ENCODE measurements around the gene SLC2A13.

SLC2A13 gene

GRCh38 chr12:39780913-39781446 is 324.9 kb downstream of the SLC2A13 start:
- Histone ChIP-seq H3K9me3 (ENCODE audit: control insufficient read depth, insufficient read depth, low read length) (no peaks in the 10 kb centered on the region; the same call in 1 of the 2 replicates), H3K4me3 (ENCODE audit: low read depth, low read length) (no peak overlapping the region), H3K4me1 (ENCODE audit: control insufficient read depth, insufficient read depth, low read length) (no peaks in the 10 kb centered on the region), H3K36me3 (ENCODE audit: control insufficient read depth, insufficient read depth, low read length) (no peaks in the 10 kb centered on the region), H3K27ac (ENCODE audit: low read depth, low read length) (no peak overlapping the region), H3K9ac (ENCODE audit: low read depth, low read length) (no peak overlapping the region), H3K27me3 (ENCODE audit: control insufficient read depth, insufficient read depth, low read length) (no peaks in the 10 kb centered on the region)

- Histone ChIP-seq H3K4me3 (ENCODE audit: low read depth, low read length) (no peak overlapping the region), H3K36me3 (ENCODE audit: control insufficient read depth, insufficient read depth, low read length) (no peaks in the 10 kb centered on the region), H3K4me1 (ENCODE audit: control insufficient read depth, insufficient read depth, low read length) (no peaks in the 10 kb centered on the region), H3K9ac (ENCODE audit: low read depth, low read length) (no peak overlapping the region), H3K27me3 (ENCODE audit: control insufficient read depth, insufficient read depth, low read length) (no peaks in the 10 kb centered on the region), H3K27ac (ENCODE audit: low read depth, low read length) (no peak overlapping the region), H3K9me3 (ENCODE audit: control insufficient read depth, insufficient read depth, low read length) (no peaks in the 10 kb centered on the region; the same call in 1 of the 2 replicates)
Measured at GRCh38 chr12:39780411-39780912, 325.4 kb downstream of the SLC2A13 start.

GRCh38 chr12:39779768-39780340 is 326.0 kb downstream of the SLC2A13 start:
- Histone ChIP-seq H3K9me3 (ENCODE audit: control insufficient read depth, insufficient read depth, low read length) (no peaks in the 10 kb centered on the region; the same call in 1 of the 2 replicates), H3K4me1 (ENCODE audit: control insufficient read depth, insufficient read depth, low read length) (no peaks in the 10 kb centered on the region), H3K4me3 (ENCODE audit: low read depth, low read length) (no peak overlapping the region)

GRCh38 chr12:39777465-39777864 is 328.4 kb downstream of the SLC2A13 start:
- no peak overlapping the region for H3K9ac ChIP-seq (ENCODE audit: low read depth, low read length)
- no peaks in the 10 kb centered on the region for H3K4me1 ChIP-seq (ENCODE audit: control insufficient read depth, insufficient read depth, low read length)
- no peaks in the 10 kb centered on the region for H3K27me3 ChIP-seq (ENCODE audit: control insufficient read depth, insufficient read depth, low read length)

More at GRCh38 chr12:39779768-39780340, 326.0 kb downstream of the SLC2A13 start:
- H3K27me3 ChIP-seq (ENCODE audit: control insufficient read depth, insufficient read depth, low read length): no peaks in the 10 kb centered on the region
- H3K9ac ChIP-seq (ENCODE audit: low read depth, low read length): no peak overlapping the region
- H3K36me3 ChIP-seq (ENCODE audit: control insufficient read depth, insufficient read depth, low read length): no peaks in the 10 kb centered on the region
- H3K27ac ChIP-seq (ENCODE audit: low read depth, low read length): no peak overlapping the region

GRCh38 chr12:39773266-39773665 is 332.6 kb downstream of the SLC2A13 start:
- Histone ChIP-seq H3K4me3 (ENCODE audit: low read depth, low read length) (no peak overlapping the region), H3K27ac (ENCODE audit: low read depth, low read length) (no peak overlapping the region), H3K36me3 (ENCODE audit: control insufficient read depth, insufficient read depth, low read length) (no peaks in the 10 kb centered on the region), H3K9me3 (ENCODE audit: control insufficient read depth, insufficient read depth, low read length) (no peaks in the 10 kb centered on the region), H3K27me3 (ENCODE audit: control insufficient read depth, insufficient read depth, low read length) (no peaks in the 10 kb centered on the region), H3K4me1 (ENCODE audit: control insufficient read depth, insufficient read depth, low read length) (no peaks in the 10 kb centered on the region), H3K9ac (ENCODE audit: low read depth, low read length) (no peak overlapping the region)

More at GRCh38 chr12:39777465-39777864, 328.4 kb downstream of the SLC2A13 start:
- H3K36me3 ChIP-seq (ENCODE audit: control insufficient read depth, insufficient read depth, low read length): no peaks in the 10 kb centered on the region
- no peak overlapping the region for H3K27ac ChIP-seq (ENCODE audit: low read depth, low read length)
- H3K4me3 ChIP-seq (ENCODE audit: low read depth, low read length): no peak overlapping the region
- no peaks in the 10 kb centered on the region for H3K9me3 ChIP-seq (ENCODE audit: control insufficient read depth, insufficient read depth, low read length)

- no peaks in the 10 kb centered on the region for H3K9me3 ChIP-seq (ENCODE audit: control insufficient read depth, insufficient read depth, low read length)
- H3K27ac ChIP-seq (ENCODE audit: low read depth, low read length): no peak overlapping the region
- no peaks in the 10 kb centered on the region for H3K4me1 ChIP-seq (ENCODE audit: control insufficient read depth, insufficient read depth, low read length)
- no peak overlapping the region for H3K4me3 ChIP-seq (ENCODE audit: low read depth, low read length)
- no peaks in the 10 kb centered on the region for H3K27me3 ChIP-seq (ENCODE audit: control insufficient read depth, insufficient read depth, low read length)
- H3K36me3 ChIP-seq (ENCODE audit: control insufficient read depth, insufficient read depth, low read length): no peaks in the 10 kb centered on the region
- H3K9ac ChIP-seq (ENCODE audit: low read depth, low read length): no peak overlapping the region
Measured at GRCh38 chr12:39772821-39773259, 333.0 kb downstream of the SLC2A13 start.

- no peak overlapping the region for H3K9ac ChIP-seq (ENCODE audit: low read depth, low read length)
- H3K36me3 ChIP-seq (ENCODE audit: control insufficient read depth, insufficient read depth, low read length): no peaks in the 10 kb centered on the region
- H3K27ac ChIP-seq (ENCODE audit: low read depth, low read length): no peak overlapping the region
- no peak overlapping the region for H3K4me3 ChIP-seq (ENCODE audit: low read depth, low read length)
- H3K4me1 ChIP-seq (ENCODE audit: control insufficient read depth, insufficient read depth, low read length): no peaks in the 10 kb centered on the region
- H3K9me3 ChIP-seq (ENCODE audit: control insufficient read depth, insufficient read depth, low read length): no peaks in the 10 kb centered on the region
- no peaks in the 10 kb centered on the region for H3K27me3 ChIP-seq (ENCODE audit: control insufficient read depth, insufficient read depth, low read length)
Measured at GRCh38 chr12:39771456-39771855, 334.4 kb downstream of the SLC2A13 start.

GRCh38 chr12:39764944-39765560 is 340.8 kb downstream of the SLC2A13 start:
- Histone ChIP-seq H3K4me3 (ENCODE audit: low read depth, low read length) (no peak overlapping the region), H3K36me3 (ENCODE audit: control insufficient read depth, insufficient read depth, low read length) (no peaks in the 10 kb centered on the region), H3K27me3 (ENCODE audit: control insufficient read depth, insufficient read depth, low read length) (no peaks in the 10 kb centered on the region), H3K4me1 (ENCODE audit: control insufficient read depth, insufficient read depth, low read length) (peaks cover 22% of the 10 kb centered on the region), H3K27ac (ENCODE audit: low read depth, low read length) (no peak overlapping the region), H3K9ac (ENCODE audit: low read depth, low read length) (no peak overlapping the region), H3K9me3 (ENCODE audit: control insufficient read depth, insufficient read depth, low read length) (no peaks in the 10 kb centered on the region)

GRCh38 chr12:39763890-39764169 is 342.1 kb downstream of the SLC2A13 start:
- Histone ChIP-seq H3K9me3 (ENCODE audit: control insufficient read depth, insufficient read depth, low read length) (no peaks in the 10 kb centered on the region), H3K4me3 (ENCODE audit: low read depth, low read length) (no peak overlapping the region), H3K27me3 (ENCODE audit: control insufficient read depth, insufficient read depth, low read length) (no peaks in the 10 kb centered on the region), H3K4me1 (ENCODE audit: control insufficient read depth, insufficient read depth, low read length) (peaks cover 22% of the 10 kb centered on the region), H3K36me3 (ENCODE audit: control insufficient read depth, insufficient read depth, low read length) (no peaks in the 10 kb centered on the region), H3K27ac (ENCODE audit: low read depth, low read length) (peak overlapping the region; percentile 3), H3K9ac (ENCODE audit: low read depth, low read length) (no peak overlapping the region)

- Histone ChIP-seq H3K36me3 (ENCODE audit: control insufficient read depth, insufficient read depth, low read length) (no peaks in the 10 kb centered on the region), H3K4me1 (ENCODE audit: control insufficient read depth, insufficient read depth, low read length) (peaks cover 22% of the 10 kb centered on the region), H3K27ac (ENCODE audit: low read depth, low read length) (no peak overlapping the region), H3K9ac (ENCODE audit: low read depth, low read length) (no peak overlapping the region), H3K4me3 (ENCODE audit: low read depth, low read length) (no peak overlapping the region), H3K27me3 (ENCODE audit: control insufficient read depth, insufficient read depth, low read length) (no peaks in the 10 kb centered on the region), H3K9me3 (ENCODE audit: control insufficient read depth, insufficient read depth, low read length) (no peaks in the 10 kb centered on the region)
Measured at GRCh38 chr12:39763071-39763889, 342.6 kb downstream of the SLC2A13 start.

- H3K9me3 ChIP-seq (ENCODE audit: control insufficient read depth, insufficient read depth, low read length): no peaks in the 10 kb centered on the region
- H3K4me3 ChIP-seq (ENCODE audit: low read depth, low read length): no peak overlapping the region
- H3K36me3 ChIP-seq (ENCODE audit: control insufficient read depth, insufficient read depth, low read length): no peaks in the 10 kb centered on the region
Measured at GRCh38 chr12:39755478-39755877, 350.4 kb downstream of the SLC2A13 start.

More at GRCh38 chr12:39755478-39755877, 350.4 kb downstream of the SLC2A13 start:
- Histone ChIP-seq H3K9ac (ENCODE audit: low read depth, low read length) (no peak overlapping the region), H3K27me3 (ENCODE audit: control insufficient read depth, insufficient read depth, low read length) (no peaks in the 10 kb centered on the region), H3K27ac (ENCODE audit: low read depth, low read length) (no peak overlapping the region), H3K4me1 (ENCODE audit: control insufficient read depth, insufficient read depth, low read length) (peaks cover 21% of the 10 kb centered on the region)
